K562 (cell line): Measurements from ENCODE around the gene RXRB. TPM values are rescaled to one million over a fixed set of nuclear protein-coding genes. Genes with fewer than 3 reads are reported as not detected.

Experiments used
- CEBPG ChIP-seq, 3 experiments: fragments of 200-800 bp in 1 of 3; sonication (Bioruptor generic) in 1 of 3; sonication (generic) in 1 of 3; formaldehyde crosslinking in 1 of 3; IDR thresholded peaks in 2 of 3; conservative IDR thresholded peaks in 1 of 3; 2 replicates each; pipeline versions ENCODE4 v1.6.1 to v1.8.0; 2016 to 2022; ENCODE audit warnings: missing compliant biosample characterization in 2 of 3, missing genetic modification characterization in 2 of 3, mild to moderate bottlenecking in 1 of 3, missing genetic modification reagents in 1 of 3
- CHD1 ChIP-seq: fragments of 200-600 bp; sonication (generic); IDR thresholded peaks from one replicate; pipeline ENCODE4 v1.6.1; 2012; ENCODE audit warnings: mild to moderate bottlenecking, moderate library complexity, low read length, inconsistent platforms
- ELF2 ChIP-seq: fragments of 250-450 bp; sonication (Bioruptor Pico); IDR thresholded peaks from 2 replicates; pipeline ENCODE4 v1.5.0; 2021; ENCODE audit warnings: mild to moderate bottlenecking
- ETV6 ChIP-seq, 3 experiments: fragments of 150-350 bp in 1 of 3; sonication (generic) in 1 of 3; formaldehyde crosslinking in 1 of 3; IDR thresholded peaks; 2 replicates each; pipeline versions ENCODE4 v1.6.1 to v1.8.0; 2014 to 2022; ENCODE audit warnings: borderline replicate concordance in 2 of 3, low read depth in 2 of 3, antibody characterized with exemption in 1 of 3, low read length in 1 of 3, mild to moderate bottlenecking in 1 of 3, missing genetic modification reagents in 1 of 3
- GABPA ChIP-seq: fragments of 200-800 bp; sonication (Bioruptor generic); conservative IDR thresholded peaks from 2 replicates; pipeline ENCODE4 v1.6.1; 2016; ENCODE audit warnings: low read depth, missing genetic modification characterization, missing compliant biosample characterization
- HDGF ChIP-seq: fragments of 450-650 bp; IDR thresholded peaks from 2 replicates; pipeline ENCODE4 v1.6.1; 2016
- LCOR ChIP-seq: sonication (generic); formaldehyde crosslinking; IDR thresholded peaks from 2 replicates; pipeline ENCODE4 v1.8.0; 2022; ENCODE audit warnings: mild to moderate bottlenecking, missing genetic modification reagents
- MAZ ChIP-seq, 2 experiments: fragments of 450-650 bp in 1 of 2; sonication (generic) in 1 of 2; formaldehyde crosslinking; IDR thresholded peaks in 1 of 2; conservative IDR thresholded peaks in 1 of 2; 2 replicates each; pipeline versions ENCODE4 v1.4.0 to v1.5.0; 2020; ENCODE audit warnings: mild to moderate bottlenecking in 1 of 2, missing genetic modification reagents in 1 of 2
- NELFE ChIP-seq: IDR thresholded peaks from 2 replicates; pipeline ENCODE4 v1.6.1; 2011; ENCODE audit warnings: mild to moderate bottlenecking; ENCODE audit not compliant: insufficient read depth, insufficient read length
- PKNOX1 ChIP-seq: fragments of 450-650 bp; IDR thresholded peaks from 2 replicates; pipeline ENCODE4 v1.6.1; 2016
- POLR2AphosphoS5 ChIP-seq: IDR thresholded peaks from 2 replicates; pipeline ENCODE4 v1.6.1; 2011; ENCODE audit warnings: mild to moderate bottlenecking, low read depth, low read length, moderate library complexity; ENCODE audit not compliant: control insufficient read depth, insufficient read depth
- REST ChIP-seq, 2 experiments: fragments of 450-650 bp; formaldehyde crosslinking in 1 of 2; IDR thresholded peaks; 2 replicates each; pipeline versions ENCODE4 v1.4.0 to v1.6.1; 2014 to 2020; ENCODE audit warnings: mild to moderate bottlenecking in 2 of 2, borderline replicate concordance in 1 of 2, low read depth in 1 of 2
- SUPT5H ChIP-seq: fragments of 450-650 bp; IDR thresholded peaks from 2 replicates; pipeline ENCODE4 v1.6.1; 2016
- TBL1XR1 ChIP-seq, 2 experiments: IDR thresholded peaks; 2 replicates each; pipeline ENCODE4 v1.6.1; 2012; ENCODE audit warnings: improper control_type of control experiment in 2 of 2, low read length in 2 of 2, mild to moderate bottlenecking in 1 of 2
- TOE1 ChIP-seq, 2 experiments: fragments of 450-650 bp in 1 of 2; sonication (generic) in 1 of 2; formaldehyde crosslinking in 1 of 2; IDR thresholded peaks; 2 replicates each; pipeline versions ENCODE4 v1.7.1 to v1.8.0; 2016 to 2022; ENCODE audit warnings: borderline replicate concordance in 2 of 2, mild to moderate bottlenecking in 2 of 2, antibody characterized with exemption in 1 of 2, inconsistent platforms in 1 of 2, low read depth in 1 of 2, missing genetic modification reagents in 1 of 2, moderate library complexity in 1 of 2
- ZNF830 ChIP-seq: fragments of 250-450 bp; sonication (Bioruptor Pico); IDR thresholded peaks from 2 replicates; pipeline ENCODE4 v1.5.0; 2021; ENCODE audit warnings: mild to moderate bottlenecking
- polyA plus RNA-seq, 8 experiments: library from polyadenylated mRNA; depleted of rRNA in 4 of 8; stranded (reverse) in 5 of 8; unstranded in 3 of 8; fragments of >200 nt; fragmentation: Nextera tagmentation in 2 of 8; fragmentation: Illumina TruSeq in 1 of 8; extraction: Ambion mirVana in 2 of 8; extraction: Trizol in 1 of 8; gene quantifications; 2 replicates each; pipeline versions ENCODE4 v1.2.1 to v1.2.3, GENCODE V29; 2011 to 2014; ENCODE audit warnings: inconsistent platforms in 1 of 8, missing spikeins in 1 of 8
- total RNA-seq, 7 experiments: library from RNA; depleted of rRNA in 6 of 7; stranded (reverse); fragments of >200 nt in 6 of 7; fragmentation: Illumina TruSeq in 2 of 7; extraction: Trizol in 2 of 7; gene quantifications; 2 replicates each; pipeline versions ENCODE4 v1.2.1 to v1.2.3, GENCODE V29; 2011 to 2021; ENCODE audit warnings: low replicate concordance in 1 of 7

RXRB gene
- total and polyA plus RNA-seq, 9 of the 15 experiments (the other 6 are each of a cell fraction or from before 2014, with no cell fraction given), result 0.76 to 35.5 (median 18.4) TPM

GRCh38 chr6:33213166-33213988 lies 12.9 kb upstream of the RXRB start (continued):
- TF ChIP-seq TOE1 (IDR thresholded peaks at IDR 0.05; ENCODE audit: borderline replicate concordance) (no peak), TOE1 (CRISPR knock-in tag; IDR thresholded peaks at IDR 0.05; ENCODE audit: borderline replicate concordance, low read depth) (no peak), ETV6 (IDR thresholded peaks at IDR 0.05; ENCODE audit: borderline replicate concordance in 1 of 2, low read depth in 2 of 2, low read length in 1 of 2) (no peak), ETV6 (CRISPR knock-in tag; IDR thresholded peaks at IDR 0.05; ENCODE audit: borderline replicate concordance) (no peak), CHD1 (no peak), PKNOX1 (no peak), CEBPG (CRISPR knock-in tag; IDR thresholded peaks at IDR 0.05) (no peak), CEBPG (tag; conservative IDR thresholded peaks at IDR 0.05 in 1 of 2, IDR thresholded peaks at IDR 0.05 in 1 of 2) (no peak), MAZ (CRISPR knock-in tag; conservative IDR thresholded peaks at IDR 0.05 in 1 of 2, IDR thresholded peaks at IDR 0.05 in 1 of 2) (0 out of 4 replicates have a peak, but pooled peaks of 1 of the 2 experiments have one; percentile 36), HDGF (no peak), LCOR (no peak), POLR2AphosphoS5 (0 out of 2 replicates have a peak, but pooled peaks have one; percentile 11), GABPA (tag) (no peak), REST (IDR thresholded peaks at IDR 0.05; ENCODE audit: borderline replicate concordance) (no peak), REST (CRISPR knock-in tag; IDR thresholded peaks at IDR 0.05; ENCODE audit: low read depth) (no peak), TBL1XR1 (IDR thresholded peaks at IDR 0.05; ENCODE audit: low read length in 2 of 2) (no peak), NELFE (no peak), ELF2 (no peak), ZNF830 (CRISPR knock-in tag) (no peak), SUPT5H (peak; percentile 44; the same call in 1 of the 2 replicates)
